Measurements from ENCODE around the gene WNK2.

WNK2 gene

DNA sequence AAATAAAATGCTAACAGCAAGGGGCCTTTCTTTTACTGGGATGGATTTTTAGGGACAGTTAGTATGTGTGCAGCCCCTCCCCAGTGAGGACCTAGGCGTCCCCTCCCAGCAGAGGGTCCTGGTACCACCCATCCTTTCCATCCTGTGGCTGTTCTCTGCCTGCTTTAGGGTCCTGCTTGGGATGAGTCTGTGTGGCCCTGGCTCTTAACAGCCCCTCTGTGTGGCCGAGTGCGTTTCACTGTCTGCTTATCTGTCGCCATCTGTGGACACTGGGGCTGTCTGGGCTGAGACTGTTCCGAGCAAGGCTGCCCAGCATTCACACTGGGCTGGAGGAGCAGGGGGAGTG is 17.0 kb downstream of the WNK2 start (continued):
- no peak for TF ChIP-seq ZNF623 (tag by site-specific recombination; IDR thresholded peaks at IDR 0.05)
- TF ChIP-seq, protein P1, sequence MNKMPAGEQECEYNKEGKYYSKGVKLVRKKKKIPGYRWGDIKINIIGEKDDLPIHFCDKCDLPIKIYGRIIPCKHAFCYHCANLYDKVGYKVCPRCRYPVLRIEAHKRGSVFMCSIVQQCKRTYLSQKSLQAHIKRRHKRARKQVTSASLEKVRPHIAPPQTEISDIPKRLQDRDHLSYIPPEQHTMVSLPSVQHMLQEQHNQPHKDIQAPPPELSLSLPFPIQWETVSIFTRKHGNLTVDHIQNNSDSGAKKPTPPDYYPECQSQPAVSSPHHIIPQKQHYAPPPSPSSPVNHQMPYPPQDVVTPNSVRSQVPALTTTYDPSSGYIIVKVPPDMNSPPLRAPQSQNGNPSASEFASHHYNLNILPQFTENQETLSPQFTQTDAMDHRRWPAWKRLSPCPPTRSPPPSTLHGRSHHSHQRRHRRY (tag by site-specific recombination; IDR thresholded peaks at IDR 0.05) = no peak
- TF ChIP-seq ZNF670 (tag by site-specific recombination; IDR thresholded peaks at IDR 0.05; ENCODE audit: low read depth) = no peak
- no peak for TF ChIP-seq PRDM1 (tag by site-specific recombination; IDR thresholded peaks at IDR 0.05)
- TF ChIP-seq GLI2 (tag by site-specific recombination; IDR thresholded peaks at IDR 0.05; ENCODE audit: borderline replicate concordance, low read depth) = no peak
- TF ChIP-seq, protein P2, sequence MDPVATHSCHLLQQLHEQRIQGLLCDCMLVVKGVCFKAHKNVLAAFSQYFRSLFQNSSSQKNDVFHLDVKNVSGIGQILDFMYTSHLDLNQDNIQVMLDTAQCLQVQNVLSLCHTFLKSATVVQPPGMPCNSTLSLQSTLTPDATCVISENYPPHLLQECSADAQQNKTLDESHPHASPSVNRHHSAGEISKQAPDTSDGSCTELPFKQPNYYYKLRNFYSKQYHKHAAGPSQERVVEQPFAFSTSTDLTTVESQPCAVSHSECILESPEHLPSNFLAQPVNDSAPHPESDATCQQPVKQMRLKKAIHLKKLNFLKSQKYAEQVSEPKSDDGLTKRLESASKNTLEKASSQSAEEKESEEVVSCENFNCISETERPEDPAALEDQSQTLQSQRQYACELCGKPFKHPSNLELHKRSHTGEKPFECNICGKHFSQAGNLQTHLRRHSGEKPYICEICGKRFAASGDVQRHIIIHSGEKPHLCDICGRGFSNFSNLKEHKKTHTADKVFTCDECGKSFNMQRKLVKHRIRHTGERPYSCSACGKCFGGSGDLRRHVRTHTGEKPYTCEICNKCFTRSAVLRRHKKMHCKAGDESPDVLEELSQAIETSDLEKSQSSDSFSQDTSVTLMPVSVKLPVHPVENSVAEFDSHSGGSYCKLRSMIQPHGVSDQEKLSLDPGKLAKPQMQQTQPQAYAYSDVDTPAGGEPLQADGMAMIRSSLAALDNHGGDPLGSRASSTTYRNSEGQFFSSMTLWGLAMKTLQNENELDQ (tag by site-specific recombination; IDR thresholded peaks at IDR 0.05; ENCODE audit: low read depth) = no peak
- no peak for TF ChIP-seq ZNF596 (tag by site-specific recombination; IDR thresholded peaks at IDR 0.05)
- no peak for TF ChIP-seq SP7 (tag by site-specific recombination; IDR thresholded peaks at IDR 0.05)
- no peak for TF ChIP-seq ZBTB21 (tag by site-specific recombination; IDR thresholded peaks at IDR 0.05)

DNA sequence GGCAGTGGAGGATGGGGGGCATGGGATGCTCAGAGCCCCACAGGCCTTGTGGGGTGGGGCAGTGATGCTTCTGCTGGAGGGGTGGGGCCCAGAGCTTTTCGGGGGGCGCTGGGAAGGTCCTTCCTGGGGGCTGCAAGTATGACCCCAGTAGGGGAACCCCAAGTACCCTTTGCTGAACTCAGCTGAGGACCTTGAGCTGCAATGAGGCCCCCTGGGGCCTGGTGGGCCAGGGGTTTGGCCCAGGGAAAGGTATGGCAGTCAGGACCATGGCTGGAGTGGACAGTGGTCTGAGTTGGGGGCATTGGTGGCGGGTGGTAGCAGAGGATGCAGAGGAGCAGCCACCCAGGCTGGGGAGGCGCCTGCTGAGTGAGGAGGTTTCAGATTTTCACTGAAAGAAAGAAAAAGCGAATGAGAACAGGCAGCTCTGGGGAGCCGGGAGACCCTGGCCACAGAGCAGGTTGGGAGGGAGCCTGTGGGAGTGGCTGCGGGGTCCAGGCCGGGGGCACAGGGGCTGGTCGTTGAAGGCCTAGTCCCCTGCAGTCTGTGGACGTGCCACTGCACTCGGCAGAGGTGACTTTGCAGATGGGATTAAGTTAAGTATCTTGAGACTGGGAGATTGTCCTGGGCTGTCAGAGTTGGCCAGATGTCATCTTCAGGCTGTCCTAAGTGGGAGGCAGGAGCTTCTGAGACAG is 19.2 kb downstream of the WNK2 start:
- POLR2A ChIA-PET = no interaction called here
- no peak overlapping the region for H3K4me3 ChIP-seq (ENCODE audit: low read depth, low read length)
- CTCF ChIA-PET = no interaction called here

More for the DNA sequence above, 19.2 kb downstream of the WNK2 start:
- TF ChIP-seq ZNF211 (tag by site-specific recombination; IDR thresholded peaks at IDR 0.05; ENCODE audit: low read depth) = no peak
- TF ChIP-seq, protein P3, sequence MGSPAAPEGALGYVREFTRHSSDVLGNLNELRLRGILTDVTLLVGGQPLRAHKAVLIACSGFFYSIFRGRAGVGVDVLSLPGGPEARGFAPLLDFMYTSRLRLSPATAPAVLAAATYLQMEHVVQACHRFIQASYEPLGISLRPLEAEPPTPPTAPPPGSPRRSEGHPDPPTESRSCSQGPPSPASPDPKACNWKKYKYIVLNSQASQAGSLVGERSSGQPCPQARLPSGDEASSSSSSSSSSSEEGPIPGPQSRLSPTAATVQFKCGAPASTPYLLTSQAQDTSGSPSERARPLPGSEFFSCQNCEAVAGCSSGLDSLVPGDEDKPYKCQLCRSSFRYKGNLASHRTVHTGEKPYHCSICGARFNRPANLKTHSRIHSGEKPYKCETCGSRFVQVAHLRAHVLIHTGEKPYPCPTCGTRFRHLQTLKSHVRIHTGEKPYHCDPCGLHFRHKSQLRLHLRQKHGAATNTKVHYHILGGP (tag by site-specific recombination; IDR thresholded peaks at IDR 0.05) = no peak
- TF ChIP-seq, protein P4, sequence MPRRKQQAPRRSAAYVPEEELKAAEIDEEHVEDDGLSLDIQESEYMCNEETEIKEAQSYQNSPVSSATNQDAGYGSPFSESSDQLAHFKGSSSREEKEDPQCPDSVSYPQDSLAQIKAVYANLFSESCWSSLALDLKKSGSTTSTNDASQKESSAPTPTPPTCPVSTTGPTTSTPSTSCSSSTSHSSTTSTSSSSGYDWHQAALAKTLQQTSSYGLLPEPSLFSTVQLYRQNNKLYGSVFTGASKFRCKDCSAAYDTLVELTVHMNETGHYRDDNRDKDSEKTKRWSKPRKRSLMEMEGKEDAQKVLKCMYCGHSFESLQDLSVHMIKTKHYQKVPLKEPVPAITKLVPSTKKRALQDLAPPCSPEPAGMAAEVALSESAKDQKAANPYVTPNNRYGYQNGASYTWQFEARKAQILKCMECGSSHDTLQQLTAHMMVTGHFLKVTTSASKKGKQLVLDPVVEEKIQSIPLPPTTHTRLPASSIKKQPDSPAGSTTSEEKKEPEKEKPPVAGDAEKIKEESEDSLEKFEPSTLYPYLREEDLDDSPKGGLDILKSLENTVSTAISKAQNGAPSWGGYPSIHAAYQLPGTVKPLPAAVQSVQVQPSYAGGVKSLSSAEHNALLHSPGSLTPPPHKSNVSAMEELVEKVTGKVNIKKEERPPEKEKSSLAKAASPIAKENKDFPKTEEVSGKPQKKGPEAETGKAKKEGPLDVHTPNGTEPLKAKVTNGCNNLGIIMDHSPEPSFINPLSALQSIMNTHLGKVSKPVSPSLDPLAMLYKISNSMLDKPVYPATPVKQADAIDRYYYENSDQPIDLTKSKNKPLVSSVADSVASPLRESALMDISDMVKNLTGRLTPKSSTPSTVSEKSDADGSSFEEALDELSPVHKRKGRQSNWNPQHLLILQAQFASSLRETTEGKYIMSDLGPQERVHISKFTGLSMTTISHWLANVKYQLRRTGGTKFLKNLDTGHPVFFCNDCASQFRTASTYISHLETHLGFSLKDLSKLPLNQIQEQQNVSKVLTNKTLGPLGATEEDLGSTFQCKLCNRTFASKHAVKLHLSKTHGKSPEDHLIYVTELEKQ (tag by site-specific recombination; IDR thresholded peaks at IDR 0.05; ENCODE audit: borderline replicate concordance) = no peak
- no peak for TF ChIP-seq ZNF16 (tag by site-specific recombination; IDR thresholded peaks at IDR 0.05; ENCODE audit: low read depth)
- TF ChIP-seq ZNF341 (tag by site-specific recombination; IDR thresholded peaks at IDR 0.05; ENCODE audit: low read depth) = no peak
- TF ChIP-seq GFI1B (tag by site-specific recombination; IDR thresholded peaks at IDR 0.05) = no peak
- no peak for TF ChIP-seq ZNF366 (tag by site-specific recombination; conservative IDR thresholded peaks at IDR 0.05)
- no peak for TF ChIP-seq ZNF830 (tag by site-specific recombination; IDR thresholded peaks at IDR 0.05; ENCODE audit: low read depth)
- TF ChIP-seq ZNF10 (tag by site-specific recombination; IDR thresholded peaks at IDR 0.05) = no peak
- TF ChIP-seq, protein P5, sequence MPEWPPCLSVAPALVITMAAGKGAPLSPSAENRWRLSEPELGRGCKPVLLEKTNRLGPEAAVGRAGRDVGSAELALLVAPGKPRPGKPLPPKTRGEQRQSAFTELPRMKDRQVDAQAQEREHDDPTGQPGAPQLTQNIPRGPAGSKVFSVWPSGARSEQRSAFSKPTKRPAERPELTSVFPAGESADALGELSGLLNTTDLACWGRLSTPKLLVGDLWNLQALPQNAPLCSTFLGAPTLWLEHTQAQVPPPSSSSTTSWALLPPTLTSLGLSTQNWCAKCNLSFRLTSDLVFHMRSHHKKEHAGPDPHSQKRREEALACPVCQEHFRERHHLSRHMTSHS (tag by site-specific recombination; IDR thresholded peaks at IDR 0.05) = no peak
- TF ChIP-seq ZNF302 (tag by site-specific recombination; IDR thresholded peaks at IDR 0.05; ENCODE audit: low read depth) = no peak
- TF ChIP-seq ZNF658 (tag by site-specific recombination; IDR thresholded peaks at IDR 0.05) = no peak
- TF ChIP-seq ZNF138 (tag by site-specific recombination; IDR thresholded peaks at IDR 0.05; ENCODE audit: borderline replicate concordance) = no peak
- TF ChIP-seq, protein P6, sequence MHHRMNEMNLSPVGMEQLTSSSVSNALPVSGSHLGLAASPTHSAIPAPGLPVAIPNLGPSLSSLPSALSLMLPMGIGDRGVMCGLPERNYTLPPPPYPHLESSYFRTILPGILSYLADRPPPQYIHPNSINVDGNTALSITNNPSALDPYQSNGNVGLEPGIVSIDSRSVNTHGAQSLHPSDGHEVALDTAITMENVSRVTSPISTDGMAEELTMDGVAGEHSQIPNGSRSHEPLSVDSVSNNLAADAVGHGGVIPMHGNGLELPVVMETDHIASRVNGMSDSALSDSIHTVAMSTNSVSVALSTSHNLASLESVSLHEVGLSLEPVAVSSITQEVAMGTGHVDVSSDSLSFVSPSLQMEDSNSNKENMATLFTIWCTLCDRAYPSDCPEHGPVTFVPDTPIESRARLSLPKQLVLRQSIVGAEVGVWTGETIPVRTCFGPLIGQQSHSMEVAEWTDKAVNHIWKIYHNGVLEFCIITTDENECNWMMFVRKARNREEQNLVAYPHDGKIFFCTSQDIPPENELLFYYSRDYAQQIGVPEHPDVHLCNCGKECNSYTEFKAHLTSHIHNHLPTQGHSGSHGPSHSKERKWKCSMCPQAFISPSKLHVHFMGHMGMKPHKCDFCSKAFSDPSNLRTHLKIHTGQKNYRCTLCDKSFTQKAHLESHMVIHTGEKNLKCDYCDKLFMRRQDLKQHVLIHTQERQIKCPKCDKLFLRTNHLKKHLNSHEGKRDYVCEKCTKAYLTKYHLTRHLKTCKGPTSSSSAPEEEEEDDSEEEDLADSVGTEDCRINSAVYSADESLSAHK (tag by site-specific recombination; IDR thresholded peaks at IDR 0.05) = no peak
- Histone ChIP-seq H3K4me1 (ENCODE audit: control insufficient read depth, insufficient read depth, low read length) (peaks cover 9% of the 10 kb centered on the region), H3K27ac (ENCODE audit: extremely low read depth, low read depth, low read length) (no peak overlapping the region), H3K36me3 (ENCODE audit: control insufficient read depth in 2 of 2, insufficient read depth in 1 of 2, low read length in 2 of 2) (no peaks in the 10 kb centered on the region), H3K9me3 (ENCODE audit: control insufficient read depth, insufficient read depth, low read depth, low read length) (no peaks in the 10 kb centered on the region)

Data from HEK293 (cell line).